BLaER1 (cell line): Measurements from ENCODE around the gene CDK11B.

Source experiments
- H3K27ac ChIP-seq: shearing (Covaris generic); formaldehyde crosslinking; 2 replicates; pipeline ENCODE4 v1.8.1; 2022
- H3K27me3 ChIP-seq: shearing (Covaris generic); formaldehyde crosslinking; 2 replicates; pipeline ENCODE4 v1.8.1; 2022
- H3K36me3 ChIP-seq: shearing (Covaris generic); formaldehyde crosslinking; 2 replicates; pipeline ENCODE4 v1.8.1; 2022
- H3K4me1 ChIP-seq: shearing (Covaris generic); formaldehyde crosslinking; 2 replicates; pipeline ENCODE4 v1.8.1; 2022
- H3K4me2 ChIP-seq: shearing (Covaris generic); formaldehyde crosslinking; 2 replicates; pipeline ENCODE4 v1.8.1; 2022
- H3K4me3 ChIP-seq: shearing (Covaris generic); formaldehyde crosslinking; 2 replicates; pipeline ENCODE4 v1.8.1; 2022
- H3K9ac ChIP-seq: shearing (Covaris generic); formaldehyde crosslinking; 2 replicates; pipeline ENCODE4 v1.8.1; 2022
- H3K9me3 ChIP-seq: shearing (Covaris generic); formaldehyde crosslinking; 2 replicates; pipeline ENCODE4 v1.8.1; 2022
- H4K20me1 ChIP-seq: shearing (Covaris generic); formaldehyde crosslinking; 2 replicates; pipeline ENCODE4 v1.8.1; 2022
- Cebpa-rat ChIP-seq: shearing (Covaris generic); IDR thresholded peaks from 2 replicates; pipeline ENCODE4 v1.8.1; 2022

CDK11B gene

DNA sequence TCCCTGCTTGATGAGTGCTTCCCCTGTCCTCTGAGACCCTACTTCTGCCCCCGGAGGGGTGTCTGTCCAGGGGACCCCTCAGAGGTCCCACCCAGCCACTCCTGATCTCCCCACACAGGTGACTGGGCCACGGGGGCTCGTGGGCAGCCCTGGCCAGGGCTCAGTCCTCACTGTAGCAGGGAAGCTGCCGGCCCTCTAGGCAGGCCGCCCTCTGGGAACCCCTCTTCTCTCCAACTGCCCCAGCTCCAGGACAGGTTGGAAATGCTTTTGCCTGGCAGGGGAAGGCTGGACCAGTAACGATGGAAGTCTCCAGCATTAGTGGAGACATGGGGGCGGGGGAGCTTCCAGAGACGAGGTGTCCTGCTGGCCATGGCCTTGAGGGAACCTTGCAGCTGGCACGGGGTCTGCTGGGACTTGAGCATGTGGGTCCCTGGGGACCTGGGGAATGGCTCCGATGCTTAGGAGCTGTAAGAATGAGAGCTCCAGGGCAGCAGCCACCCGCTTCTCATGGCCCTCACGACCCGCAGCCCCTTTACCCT lies 55.8 kb downstream of the CDK11B start:
- H4K20me1 ChIP-seq = peaks cover 15% of the 10 kb centered on the region
- H3K27me3 ChIP-seq = peaks cover 42% of the 10 kb centered on the region
- no peaks in the 10 kb centered on the region for H3K9me3 ChIP-seq
- no peak for TF ChIP-seq Cebpa-rat
- no peak overlapping the region for H3K27ac ChIP-seq
- H3K4me2 ChIP-seq = peak overlapping the region; percentile 85
- no peak overlapping the region for H3K4me3 ChIP-seq
- peaks cover 82% of the 10 kb centered on the region for H3K4me1 ChIP-seq
- H3K9ac ChIP-seq = no peak overlapping the region; the same call in 1 of the 2 replicates
- H3K36me3 ChIP-seq = no peaks in the 10 kb centered on the region

DNA sequence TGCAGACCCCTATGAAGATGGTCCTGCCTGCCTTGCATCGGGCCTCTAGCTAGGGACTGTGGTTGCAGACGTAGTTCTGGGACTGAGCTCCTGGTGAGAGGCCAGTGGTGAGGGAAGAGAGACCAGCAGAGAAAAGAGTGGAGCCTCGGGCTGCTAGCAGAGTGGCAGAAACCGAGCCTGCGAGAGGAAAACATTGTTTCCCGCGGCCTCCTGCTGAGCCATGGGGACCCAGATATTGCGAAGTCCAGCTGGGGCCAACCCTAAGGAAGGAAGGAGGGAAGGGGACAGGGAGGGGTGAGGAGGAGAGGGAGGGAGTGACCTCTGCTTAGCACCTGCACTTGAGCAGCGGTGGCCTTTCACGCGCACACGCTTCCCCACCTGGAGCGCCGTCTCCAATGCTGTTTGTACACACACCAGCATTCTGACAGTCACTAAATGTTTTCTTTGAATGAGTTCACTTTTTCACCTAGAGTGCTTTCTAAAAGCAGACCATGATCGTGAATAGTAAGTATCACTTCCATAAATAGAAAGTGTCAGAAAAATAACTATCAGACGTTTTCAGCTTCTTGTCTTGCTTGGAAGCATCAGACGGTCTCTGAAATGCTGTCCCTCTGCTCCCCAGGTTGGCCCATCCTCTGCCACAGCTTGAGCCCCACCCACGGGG lies 56.4 kb downstream of the CDK11B start:
- Histone ChIP-seq H3K4me3 (no peak overlapping the region), H4K20me1 (peaks cover 21% of the 10 kb centered on the region), H3K9me3 (no peaks in the 10 kb centered on the region), H3K27me3 (peaks cover 43% of the 10 kb centered on the region), H3K36me3 (no peaks in the 10 kb centered on the region), H3K9ac (no peak overlapping the region), H3K4me2 (peak overlapping the region; percentile 85), H3K27ac (no peak overlapping the region), H3K4me1 (peaks cover 85% of the 10 kb centered on the region)
- no peak for TF ChIP-seq Cebpa-rat

DNA sequence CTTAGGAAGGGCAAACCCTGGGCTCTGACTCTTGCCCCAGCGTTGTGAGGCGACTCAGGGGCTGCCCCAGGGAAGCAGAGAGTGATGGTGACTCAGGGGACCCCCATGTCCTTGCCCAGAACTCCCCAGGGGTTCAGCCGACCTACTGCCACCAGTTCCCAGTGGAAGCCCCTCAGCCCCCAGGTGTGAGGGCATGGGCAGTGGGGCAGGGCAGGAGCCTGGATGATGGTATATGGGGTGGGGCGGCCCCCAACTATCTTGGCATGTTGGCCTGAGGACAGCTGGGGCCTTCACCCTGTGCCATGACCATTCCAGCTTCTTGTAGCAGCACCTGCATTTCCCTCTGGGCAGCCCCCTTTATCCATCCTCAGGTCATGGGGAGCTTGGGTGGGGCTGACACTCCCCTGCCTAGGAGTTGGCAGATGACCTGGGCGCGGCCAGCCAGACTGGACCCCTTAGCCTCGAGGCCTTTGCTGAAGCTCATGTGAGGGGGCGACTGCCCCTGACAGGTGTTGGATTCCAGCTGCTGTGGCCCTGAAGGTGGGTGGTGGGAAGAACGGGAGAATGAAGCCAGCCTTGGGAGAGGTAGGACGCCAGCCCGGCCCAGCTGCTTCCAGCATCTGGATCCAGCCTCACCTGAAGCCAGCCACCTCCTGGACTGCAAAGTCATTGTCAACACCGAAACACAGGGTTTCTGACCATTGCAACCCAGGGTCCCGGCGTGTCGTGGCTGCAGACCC lies 57.1 kb downstream of the CDK11B start:
- peaks cover 47% of the 10 kb centered on the region for H3K27me3 ChIP-seq

DNA sequence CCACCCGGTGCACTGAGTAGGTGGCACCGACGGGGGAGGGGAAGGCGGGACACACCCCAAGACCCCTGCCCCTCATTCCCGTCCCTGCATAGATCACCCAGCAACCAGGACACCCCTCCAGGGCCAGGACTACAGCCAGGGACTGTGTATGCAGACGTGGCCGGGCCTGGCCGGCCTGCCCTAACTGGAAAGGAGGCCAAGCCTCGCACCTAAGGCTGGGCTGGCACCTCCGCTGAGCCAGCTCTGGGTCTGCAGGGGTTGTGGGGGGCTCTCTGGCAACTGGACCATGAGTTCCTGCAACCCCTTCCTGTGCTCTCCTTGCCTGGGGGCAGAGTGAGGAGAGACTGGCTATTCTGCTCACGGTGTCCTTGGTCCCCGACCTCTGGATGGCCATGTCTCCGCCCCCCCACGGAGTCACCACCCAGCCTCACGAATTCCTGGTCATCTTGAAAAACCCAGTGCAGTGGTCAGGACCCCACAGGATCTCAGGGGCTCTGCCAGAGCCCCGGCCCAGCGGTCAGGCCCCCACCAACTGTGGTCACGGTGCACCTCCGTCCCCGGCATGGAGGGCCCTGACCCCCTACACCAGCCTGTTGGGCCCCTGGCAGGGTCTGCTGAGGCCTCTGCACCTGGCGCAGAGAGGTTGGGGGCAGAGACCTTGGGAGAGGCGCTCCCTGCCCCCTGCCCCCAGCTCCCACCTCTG lies 57.8 kb downstream of the CDK11B start:
- Histone ChIP-seq H3K4me2 (peak overlapping the region; percentile 85), H3K4me3 (peak overlapping the region; percentile 71; the same call in 1 of the 2 replicates), H3K9me3 (no peaks in the 10 kb centered on the region), H3K36me3 (no peaks in the 10 kb centered on the region), H4K20me1 (peaks cover 21% of the 10 kb centered on the region), H3K9ac (no peak overlapping the region), H3K4me1 (peaks cover 82% of the 10 kb centered on the region), H3K27ac (no peak overlapping the region), H3K27me3 (peaks cover 48% of the 10 kb centered on the region)
- no peak for TF ChIP-seq Cebpa-rat

More for the DNA sequence above, 57.1 kb downstream of the CDK11B start:
- no peak overlapping the region for H3K4me3 ChIP-seq
- H3K9ac ChIP-seq = no peak overlapping the region
- peaks cover 85% of the 10 kb centered on the region for H3K4me1 ChIP-seq
- H3K9me3 ChIP-seq = no peaks in the 10 kb centered on the region
- no peaks in the 10 kb centered on the region for H3K36me3 ChIP-seq
- H3K27ac ChIP-seq = no peak overlapping the region
- no peak for TF ChIP-seq Cebpa-rat
- peaks cover 21% of the 10 kb centered on the region for H4K20me1 ChIP-seq
- H3K4me2 ChIP-seq = peak overlapping the region; percentile 85

DNA sequence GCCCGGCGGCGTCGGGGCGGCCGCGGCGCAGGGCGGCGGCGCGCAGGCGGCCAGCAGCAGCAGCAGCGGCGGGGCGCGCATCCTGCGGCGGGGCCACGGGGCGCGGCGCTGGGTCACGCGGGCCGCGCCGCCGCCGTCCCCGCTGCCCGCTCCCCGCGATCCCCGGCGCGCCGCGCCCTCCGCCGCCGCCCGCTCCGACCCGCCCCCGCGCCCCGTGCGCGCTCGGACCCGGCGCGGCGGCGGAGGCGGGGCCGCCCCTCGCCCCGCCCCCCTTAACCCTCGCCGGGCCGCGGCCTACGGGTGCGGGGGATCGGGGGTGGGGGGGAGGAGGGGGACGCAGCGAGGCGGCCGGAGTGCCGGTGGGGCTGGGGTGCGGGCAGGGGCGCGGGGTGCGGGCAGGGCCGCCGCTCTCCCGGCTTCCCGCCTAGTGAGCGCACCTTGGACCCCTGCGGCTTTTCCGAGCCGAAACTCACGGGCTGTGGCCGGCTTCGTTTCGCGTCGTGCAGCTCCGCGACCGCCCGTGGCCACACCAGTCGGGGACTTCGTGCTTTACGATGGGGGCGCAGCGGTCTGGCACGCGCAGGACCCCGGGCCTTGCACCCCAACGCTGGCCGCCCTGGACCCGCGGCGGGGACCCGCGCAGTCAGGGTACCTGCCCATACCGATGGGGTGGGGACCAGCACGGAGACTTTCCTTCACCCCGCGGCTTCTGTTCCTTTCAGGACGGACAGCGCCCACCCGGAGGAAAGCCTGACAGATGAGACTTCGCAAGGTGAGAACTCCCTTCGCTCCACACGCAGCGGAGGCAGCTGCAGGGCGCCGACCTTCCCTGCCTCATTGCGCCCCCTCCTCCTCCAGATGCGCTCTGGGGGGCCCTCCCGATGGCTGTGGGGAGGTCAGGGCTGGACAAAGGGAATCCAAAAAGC lies 58.6 kb downstream of the CDK11B start, which contains the start of gene FNDC10:
TSS of gene FNDC10 (minus strand) at position 201 of the 926 bp plus-strand sequence. CDS start at position 81, 120 bp downstream.
- H3K4me1 ChIP-seq = peaks cover 82% of the 10 kb centered on the region
- 0 out of 2 replicates have a peak within 1 kb of the TSS, but pooled peaks have one; percentile 41 for H3K9ac ChIP-seq
- TF ChIP-seq Cebpa-rat = no peak
- no peaks in the 10 kb centered on the region for H3K36me3 ChIP-seq
- H3K4me3 ChIP-seq = peak within 1 kb of the TSS; percentile 71
- H3K27me3 ChIP-seq = peaks cover 48% of the 10 kb centered on the region
- no peak within 1 kb of the TSS for H3K27ac ChIP-seq
- peaks cover 21% of the 10 kb centered on the region for H4K20me1 ChIP-seq
- H3K4me2 ChIP-seq = peak within 1 kb of the TSS; percentile 91
- H3K9me3 ChIP-seq = no peaks in the 10 kb centered on the region

DNA sequence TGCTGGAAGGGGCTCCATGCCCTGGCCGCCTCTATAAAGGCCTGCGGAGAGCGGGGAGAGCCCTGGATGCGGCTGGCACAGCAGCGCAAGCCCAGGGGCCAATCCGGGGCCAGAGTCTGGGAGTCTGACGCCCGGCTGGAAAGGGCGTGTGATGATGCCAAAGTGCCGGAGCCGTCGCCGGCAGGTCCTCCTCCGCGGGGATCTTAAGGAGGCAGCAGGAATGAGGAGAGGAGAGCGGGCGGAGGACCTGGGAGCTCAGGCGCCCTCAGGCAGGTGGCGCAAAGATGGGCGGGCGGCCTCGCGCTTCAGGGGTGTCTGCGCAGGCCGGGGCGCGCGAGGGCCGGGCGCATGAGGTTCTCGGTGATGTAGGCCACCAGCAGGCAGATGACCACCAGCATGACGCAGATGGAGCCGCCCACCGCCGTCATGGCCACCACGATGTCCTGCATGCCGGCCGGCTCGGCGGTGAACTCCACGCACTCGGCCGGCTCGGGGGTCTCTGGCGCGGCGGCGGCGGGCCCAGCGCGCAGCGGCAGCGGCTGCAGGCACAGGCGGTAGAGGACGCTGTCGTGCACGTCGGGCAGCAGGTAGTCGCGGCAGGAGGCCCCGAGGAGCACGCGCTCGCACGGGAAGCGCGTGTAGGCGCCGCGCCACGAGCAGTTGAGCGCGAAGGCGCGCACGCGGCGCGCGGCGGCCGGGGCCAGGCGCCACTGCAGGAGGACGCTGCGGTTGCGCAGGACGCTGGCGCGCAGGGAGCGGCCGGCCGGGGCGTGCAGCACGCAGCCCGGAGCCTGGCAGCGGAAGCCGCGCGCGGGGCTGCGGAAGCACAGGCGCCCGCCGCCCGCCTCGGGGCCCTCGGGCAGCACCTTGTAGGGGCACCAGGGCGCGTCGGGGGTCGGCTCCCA lies 59.5 kb downstream of the CDK11B start:
- H3K4me2 ChIP-seq = peak overlapping the region; percentile 91
- peaks cover 21% of the 10 kb centered on the region for H4K20me1 ChIP-seq
- peak overlapping the region; percentile 71 for H3K4me3 ChIP-seq
- peaks cover 48% of the 10 kb centered on the region for H3K27me3 ChIP-seq
- H3K36me3 ChIP-seq = no peaks in the 10 kb centered on the region
- no peak overlapping the region for H3K27ac ChIP-seq
- peaks cover 73% of the 10 kb centered on the region for H3K4me1 ChIP-seq
- TF ChIP-seq Cebpa-rat = no peak
- 0 out of 2 replicates have a peak overlapping the region, but pooled peaks have one; percentile 41 for H3K9ac ChIP-seq
- no peaks in the 10 kb centered on the region for H3K9me3 ChIP-seq

DNA sequence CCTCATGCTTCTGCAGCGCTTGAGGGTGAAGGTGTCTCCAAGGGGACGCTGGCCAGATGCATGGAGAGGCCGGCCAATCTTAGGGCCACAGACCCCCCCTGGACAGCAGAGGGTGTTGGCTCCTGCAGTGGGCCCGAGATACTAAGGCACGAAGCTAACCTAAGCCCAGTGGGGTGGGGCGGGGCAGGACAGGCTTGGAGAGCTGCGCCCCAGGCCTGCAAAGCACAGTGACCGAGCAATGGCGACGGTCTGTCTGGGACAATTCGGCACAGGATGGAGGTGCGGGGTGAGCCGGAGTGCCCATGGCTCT lies 60.1 kb downstream of the CDK11B start:
- TF ChIP-seq Cebpa-rat = no peak
- Histone ChIP-seq H3K36me3 (no peaks in the 10 kb centered on the region), H3K27ac (no peak overlapping the region), H3K4me2 (peak overlapping the region; percentile 91), H3K4me1 (peaks cover 67% of the 10 kb centered on the region), H3K27me3 (peaks cover 48% of the 10 kb centered on the region), H3K9ac (no peak overlapping the region), H4K20me1 (peaks cover 21% of the 10 kb centered on the region), H3K4me3 (no peak overlapping the region), H3K9me3 (no peaks in the 10 kb centered on the region)

DNA sequence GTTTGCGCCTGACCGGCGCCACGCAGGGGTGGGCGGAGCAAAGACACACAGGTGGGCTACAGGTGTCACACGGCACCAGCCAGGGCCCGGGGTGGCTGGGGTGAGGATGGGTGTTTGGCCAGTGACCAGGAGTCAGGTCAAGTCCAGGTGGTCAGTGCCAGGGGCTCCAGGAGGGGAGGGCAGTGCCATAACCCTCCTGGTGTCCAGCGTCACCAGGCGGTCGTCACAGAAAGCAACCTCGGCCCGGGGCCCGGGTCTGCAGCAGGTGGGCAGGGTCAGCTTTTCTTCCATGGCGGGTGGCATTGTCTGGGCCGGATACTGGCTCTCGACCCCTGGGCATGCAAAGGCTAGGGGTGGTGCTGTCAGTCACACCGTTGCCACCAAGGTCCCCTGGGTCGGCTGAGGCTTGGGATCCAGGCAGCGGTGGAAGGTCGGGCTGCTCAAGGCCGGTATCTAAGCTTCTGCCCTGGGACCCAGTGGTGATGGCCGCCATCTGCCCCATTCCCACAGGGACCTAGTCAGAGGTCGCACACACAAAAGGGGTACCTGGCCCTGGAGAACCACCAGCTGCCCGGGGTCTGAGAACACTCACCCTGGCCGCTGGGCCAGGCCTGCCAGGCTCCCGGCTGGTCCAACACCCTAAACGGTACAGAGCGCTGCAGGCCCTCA lies 60.6 kb downstream of the CDK11B start:
- no peak overlapping the region for H3K4me3 ChIP-seq
- H3K9me3 ChIP-seq = no peaks in the 10 kb centered on the region
- TF ChIP-seq Cebpa-rat = no peak
- H3K4me2 ChIP-seq = peak overlapping the region; percentile 91
- H3K4me1 ChIP-seq = peaks cover 62% of the 10 kb centered on the region
- peaks cover 21% of the 10 kb centered on the region for H4K20me1 ChIP-seq
- no peak overlapping the region for H3K9ac ChIP-seq
- H3K27ac ChIP-seq = no peak overlapping the region
- no peaks in the 10 kb centered on the region for H3K36me3 ChIP-seq
- H3K27me3 ChIP-seq = peaks cover 48% of the 10 kb centered on the region
